IMR-90 (cell line): ENCODE results near the gene AGBL1. TPM values are rescaled to one million over a fixed set of nuclear protein-coding genes. Genes with fewer than 3 reads are reported as not detected.

ENCODE experiments used
- ATAC-seq: fragments of 200-7000 bp; cut with Tn5 transposase; 2 replicates; pipeline ENCODE4 v1.9.1; 2020; ENCODE audit warnings: low read depth, mild to moderate bottlenecking, moderate library complexity
- BruUV-seq: library from RNA; stranded (reverse); fragments of 400-500 nt; replicated peaks from 2 replicates; lab custom pipeline; 2021; lab: Mats Ljungman, UMichigan
- CTCF ChIA-PET: fragments of 300-600 bp; formaldehyde crosslinking; extraction: SDS; loops from one replicate; lab custom pipeline; 2021; ENCODE audit warnings: antibody characterized with exemption; lab: Yijun Ruan, JAX
- POLR2A ChIA-PET: fragments of 300-600 bp; sonication (Branson Sonifier 250); formaldehyde crosslinking; loops from one replicate; lab custom pipeline; 2022; ENCODE audit warnings: antibody characterized with exemption; ENCODE audit not compliant: unreplicated experiment; lab: Charles Lee
- DNase-seq: peaks from one replicate; pipeline ENCODE4 v3.0.0; 2013
- H2AFZ ChIP-seq: replicated peaks from 2 replicates; pipeline ENCODE3; 2013; ENCODE audit warnings: low read length, mild to moderate bottlenecking; ENCODE audit not compliant: poor library complexity
- H2AK5ac ChIP-seq: 2 replicates; pipeline ENCODE4 v1.6.1; 2013; ENCODE audit warnings: low read depth, low read length, inconsistent platforms
- H2AK9ac ChIP-seq: replicated peaks from 2 replicates; pipeline ENCODE3; 2013; ENCODE audit warnings: mild to moderate bottlenecking, low read depth, low read length, moderate library complexity; ENCODE audit not compliant: poor library complexity
- H2BK120ac ChIP-seq: 2 replicates; pipeline ENCODE4 v1.6.1; 2013; ENCODE audit warnings: low read depth, low read length, inconsistent platforms
- H2BK15ac ChIP-seq: 3 replicates; pipeline ENCODE4 v1.6.1; 2013; ENCODE audit warnings: low read depth, low read length, inconsistent platforms
- H2BK20ac ChIP-seq: 2 replicates; pipeline ENCODE4 v1.6.1; 2013; ENCODE audit warnings: low read depth, mild to moderate bottlenecking, inconsistent platforms, low read length, moderate library complexity
- H2BK5ac ChIP-seq: 2 replicates; pipeline ENCODE4 v1.6.1; 2013; ENCODE audit warnings: mild to moderate bottlenecking, low read depth, low read length, inconsistent platforms; ENCODE audit not compliant: poor library complexity, severe bottlenecking
- H3K14ac ChIP-seq: replicated peaks from 2 replicates; pipeline ENCODE4 v1.6.1; 2013; ENCODE audit warnings: low read depth, low read length, inconsistent platforms
- H3K18ac ChIP-seq: 2 replicates; pipeline ENCODE4 v1.6.1; 2013; ENCODE audit warnings: low read depth, low read length, control low read depth
- H3K23ac ChIP-seq: 2 replicates; pipeline ENCODE4 v1.6.1; 2013; ENCODE audit warnings: low read depth, low read length, inconsistent platforms
- H3K27ac ChIP-seq: 2 replicates; pipeline ENCODE4 v1.5.1; 2013; ENCODE audit warnings: mild to moderate bottlenecking, control low read depth, low read length; ENCODE audit not compliant: insufficient read depth
- H3K27me3 ChIP-seq: 2 replicates; pipeline ENCODE4 v1.6.1; 2013; ENCODE audit warnings: low read length; ENCODE audit not compliant: control insufficient read depth, insufficient read depth
- H3K36me3 ChIP-seq: 2 replicates; pipeline ENCODE4 v1.6.1; 2013; ENCODE audit warnings: low read length, mixed read lengths; ENCODE audit not compliant: control insufficient read depth, insufficient read depth
- H3K4ac ChIP-seq: 2 replicates; pipeline ENCODE4 v1.6.1; 2013; ENCODE audit warnings: low read depth, low read length, inconsistent platforms
- H3K4me1 ChIP-seq: 2 replicates; pipeline ENCODE4 v1.6.1; 2013; ENCODE audit warnings: low read length, mixed read lengths; ENCODE audit not compliant: control insufficient read depth, insufficient read depth
- H3K4me2 ChIP-seq: 2 replicates; pipeline ENCODE4 v1.6.1; 2013; ENCODE audit warnings: low read depth, mild to moderate bottlenecking, control low read depth, low read length, moderate library complexity
- H3K4me3 ChIP-seq: 2 replicates; pipeline ENCODE4 v1.5.1; 2013; ENCODE audit warnings: low read depth, mild to moderate bottlenecking, control low read depth, low read length, moderate library complexity; ENCODE audit not compliant: insufficient read depth
- H3K56ac ChIP-seq: 2 replicates; pipeline ENCODE4 v1.6.1; 2013; ENCODE audit warnings: low read length, inconsistent platforms; ENCODE audit not compliant: insufficient read depth; ENCODE audit errors: extremely low read depth
- H3K79me1 ChIP-seq, 2 experiments: 2 replicates each; pipeline ENCODE4 v1.6.1; 2013; ENCODE audit warnings: low read length in 2 of 2, inconsistent platforms in 1 of 2, low read depth in 1 of 2
- H3K9ac ChIP-seq: 2 replicates; pipeline ENCODE4 v1.6.1; 2013; ENCODE audit warnings: low read depth, low read length, control low read depth
- H3K9me1 ChIP-seq: 2 replicates; pipeline ENCODE4 v1.6.1; 2013; ENCODE audit warnings: low read length, inconsistent platforms; ENCODE audit not compliant: insufficient read depth
- H3K9me3 ChIP-seq: 2 replicates; pipeline ENCODE4 v1.6.1; 2013; ENCODE audit warnings: low read length; ENCODE audit not compliant: control insufficient read depth, insufficient read depth
- H4K20me1 ChIP-seq: 2 replicates; pipeline ENCODE4 v1.6.1; 2013; ENCODE audit warnings: low read length, inconsistent platforms; ENCODE audit not compliant: insufficient read depth
- H4K5ac ChIP-seq: 2 replicates; pipeline ENCODE4 v1.6.1; 2013; ENCODE audit warnings: mild to moderate bottlenecking, low read depth, low read length, control low read depth
- H4K8ac ChIP-seq, 2 experiments: 2 replicates each; pipeline ENCODE4 v1.6.1; 2013; ENCODE audit warnings: low read depth in 2 of 2, low read length in 2 of 2, control low read depth in 1 of 2, inconsistent platforms in 1 of 2
- H4K91ac ChIP-seq: 2 replicates; pipeline ENCODE4 v1.6.1; 2013; ENCODE audit warnings: low read depth, low read length, inconsistent platforms; ENCODE audit not compliant: insufficient read depth
- BHLHE40 ChIP-seq: fragments of 150-350 bp; IDR thresholded peaks from 2 replicates; pipeline ENCODE4 v1.6.1; 2016; ENCODE audit warnings: mild to moderate bottlenecking, low read depth, low read length
- CHD1 ChIP-seq: IDR thresholded peaks from 2 replicates; pipeline ENCODE4 v1.6.1; 2012; ENCODE audit warnings: low read depth, low read length, improper control_type of control experiment
- CTCF ChIP-seq: conservative IDR thresholded peaks from 2 replicates; pipeline ENCODE4 v1.5.1; 2012; ENCODE audit warnings: mild to moderate bottlenecking, low read depth, low read length, improper control_type of control experiment
- ELK1 ChIP-seq: fragments of 150-350 bp; IDR thresholded peaks from 2 replicates; pipeline ENCODE4 v1.6.1; 2016; ENCODE audit warnings: low read depth, mild to moderate bottlenecking, low read length, moderate library complexity, borderline replicate concordance
- FOS ChIP-seq: fragments of 150-350 bp; IDR thresholded peaks from 2 replicates; pipeline ENCODE4 v1.6.1; 2016; ENCODE audit warnings: low read depth, low read length
- MAFK ChIP-seq: IDR thresholded peaks from 2 replicates; pipeline ENCODE4 v1.6.1; 2012; ENCODE audit warnings: low read depth, low read length, improper control_type of control experiment
- MAZ ChIP-seq: IDR thresholded peaks from 2 replicates; pipeline ENCODE4 v1.6.1; 2012; ENCODE audit warnings: low read depth, mild to moderate bottlenecking, low read length, improper control_type of control experiment, moderate library complexity, borderline replicate concordance
- MXI1 ChIP-seq: IDR thresholded peaks from 2 replicates; pipeline ENCODE4 v1.6.1; 2012; ENCODE audit warnings: low read depth, mild to moderate bottlenecking, low read length, moderate library complexity, borderline replicate concordance
- POLR2A ChIP-seq: IDR thresholded peaks from 2 replicates; pipeline ENCODE4 v1.6.1; 2012; ENCODE audit warnings: mild to moderate bottlenecking, low read depth, low read length
- RAD21 ChIP-seq: IDR thresholded peaks from 2 replicates; pipeline ENCODE4 v1.6.1; 2012; ENCODE audit warnings: low read length, improper control_type of control experiment
- RCOR1 ChIP-seq: IDR thresholded peaks from 2 replicates; pipeline ENCODE4 v1.6.1; 2012; ENCODE audit warnings: mild to moderate bottlenecking, low read length, improper control_type of control experiment; ENCODE audit not compliant: insufficient replicate concordance
- RFX5 ChIP-seq: IDR thresholded peaks from 2 replicates; pipeline ENCODE4 v1.8.0; 2012; ENCODE audit warnings: low read depth, mild to moderate bottlenecking, low read length, moderate library complexity
- SMC3 ChIP-seq: fragments of 150-350 bp; IDR thresholded peaks from 2 replicates; pipeline ENCODE4 v1.6.1; 2016; ENCODE audit warnings: low read depth, mild to moderate bottlenecking, antibody characterized with exemption, low read length, moderate library complexity
- USF2 ChIP-seq: fragments of 150-350 bp; IDR thresholded peaks from 2 replicates; pipeline ENCODE4 v1.6.1; 2017; ENCODE audit warnings: mild to moderate bottlenecking, antibody characterized with exemption, low read length, low read depth
- WGBS, 2 experiments: methylation state at CpG; one replicate each; pipeline versions ENCODE4 v1.1.5 to v1.1.7; 2013; ENCODE audit warnings: missing lambda C conversion rate in 2 of 2; ENCODE audit not compliant: insufficient read length in 1 of 2; ENCODE audit errors: extremely low coverage in 2 of 2; 5-methylcytosine and 5-hydroxymethylcytosine counted together
- dilution Hi-C: fragments of 300-500 bp; cut with HindIII; formaldehyde crosslinking; loops from one replicate; pipeline ENCODE4 v1.14.3; 2018; ENCODE audit warnings: low sequenced_read_pairs; ENCODE audit not compliant: unreplicated experiment
- in situ Hi-C: fragments of 300-500 bp; cut with MboI; formaldehyde crosslinking; loops from 3 replicates; pipeline ENCODE4 v1.14.3; 2019; ENCODE audit warnings: low sequenced_read_pairs, inconsistent platforms, mixed read lengths
- intact Hi-C: fragments of 100-400 bp; cut with micrococcal nuclease; formaldehyde crosslinking; loops from 2 replicates; pipeline ENCODE4 v1.10.0; 2022
- polyA plus RNA-seq, 3 experiments: library from polyadenylated mRNA; depleted of rRNA; stranded (reverse); fragments of >200 nt; gene quantifications; 2 replicates each; pipeline ENCODE4 v1.2.3, GENCODE V29; 2012; ENCODE audit warnings: low replicate concordance in 1 of 3
- total RNA-seq: library from RNA; depleted of rRNA; stranded (reverse); fragments of >200 nt; gene quantifications from 2 replicates; pipeline ENCODE4 v1.2.3, GENCODE V29; 2012

Gene AGBL1
- total and polyA plus RNA-seq, 2 of the 4 experiments (the other 2 are of a cell fraction), result not detected

GRCh38 chr15:86557018-86557550 lies 477.4 kb downstream of the AGBL1 start:
- no TSS peak for BruUV-seq
- H3K18ac ChIP-seq, result no peak overlapping the region
- H4K20me1 ChIP-seq, result no peaks in the 10 kb centered on the region
- H3K4ac ChIP-seq, result no peak overlapping the region
- no peak overlapping the region for H2AK5ac ChIP-seq
- H3K9me1 ChIP-seq, result no peaks in the 10 kb centered on the region
- no peak overlapping the region for H2BK15ac ChIP-seq
- no peak overlapping the region for H3K9ac ChIP-seq
- no peak overlapping the region for H2BK120ac ChIP-seq
- no peak overlapping the region for H3K4me3 ChIP-seq
- H2AFZ ChIP-seq, result no peak overlapping the region
- ChIA-PET POLR2A (no interaction called here), CTCF (no interaction called here)
- no peaks in the 10 kb centered on the region for H3K27me3 ChIP-seq
- no peak for DNase-seq
- dilution Hi-C loops, result no loop called here
- H4K91ac ChIP-seq, result no peak overlapping the region
- no peak overlapping the region for H3K4me2 ChIP-seq
- H4K8ac ChIP-seq, result no peak overlapping the region
- peaks cover 13% of the 10 kb centered on the region for H3K9me3 ChIP-seq
- TF ChIP-seq MXI1 (no peak), MAFK (no peak), CHD1 (no peak), USF2 (no peak), POLR2A (no peak), MAZ (no peak), RFX5 (no peak), FOS (no peak), CTCF (no peak), RCOR1 (no peak), BHLHE40 (no peak), SMC3 (no peak), ELK1 (no peak), RAD21 (no peak)
- H2BK20ac ChIP-seq, result no peak overlapping the region
- WGBS, 2 experiments, result 0% methylated on average over 1 of the region's 3 CpGs; no CpG with 5 or more reads in 1 of the 2 experiments
- H3K56ac ChIP-seq, result no peak overlapping the region
- intact Hi-C loops, result no loop called here
- H3K36me3 ChIP-seq, result no peaks in the 10 kb centered on the region
- in situ Hi-C loops, result no loop called here
- no peak overlapping the region for H3K14ac ChIP-seq
- H2AK9ac ChIP-seq, result no peak overlapping the region
- no peaks in the 10 kb centered on the region for H3K79me1 ChIP-seq
- H4K5ac ChIP-seq, result no peak overlapping the region
- no peak overlapping the region for H3K27ac ChIP-seq
- H3K4me1 ChIP-seq, result no peaks in the 10 kb centered on the region
- H3K23ac ChIP-seq, result no peak overlapping the region
- ATAC-seq, result no peak
- H2BK5ac ChIP-seq, result no peak overlapping the region
